ENCODE results near the gene TMEM41A. TPM values are rescaled to one million over a fixed set of nuclear protein-coding genes. Genes with fewer than 3 reads are reported as not detected.
"Not testable (repeated sequence)": the region's sequence is repeated elsewhere in the genome, so short reads cannot be mapped to it uniquely, and the experiment has no call there.

TMEM41A gene
- total RNA-seq, 1 donor from 2014 or later, result 15.9 TPM

DNA sequence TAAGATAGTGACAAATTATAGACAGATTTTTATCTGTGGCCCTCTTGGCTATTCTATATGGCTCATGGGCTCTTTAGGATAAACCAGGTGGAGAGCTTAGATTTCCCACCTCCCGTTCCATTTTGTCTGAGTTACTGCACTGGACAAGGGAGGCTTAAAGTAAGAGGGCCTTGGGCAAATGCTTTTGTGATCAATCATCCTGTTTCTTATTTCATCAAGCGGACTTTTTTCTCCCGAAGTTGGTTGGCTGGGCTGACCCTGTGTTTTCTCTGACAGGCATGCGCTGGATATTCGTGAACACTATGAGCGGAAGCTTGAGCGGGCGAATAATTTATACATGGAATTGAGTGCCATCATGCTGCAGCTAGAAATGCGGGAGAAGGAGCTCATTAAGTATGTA, 33.4 kb downstream of the TMEM41A start:
- TF ChIP-seq, protein P1, sequence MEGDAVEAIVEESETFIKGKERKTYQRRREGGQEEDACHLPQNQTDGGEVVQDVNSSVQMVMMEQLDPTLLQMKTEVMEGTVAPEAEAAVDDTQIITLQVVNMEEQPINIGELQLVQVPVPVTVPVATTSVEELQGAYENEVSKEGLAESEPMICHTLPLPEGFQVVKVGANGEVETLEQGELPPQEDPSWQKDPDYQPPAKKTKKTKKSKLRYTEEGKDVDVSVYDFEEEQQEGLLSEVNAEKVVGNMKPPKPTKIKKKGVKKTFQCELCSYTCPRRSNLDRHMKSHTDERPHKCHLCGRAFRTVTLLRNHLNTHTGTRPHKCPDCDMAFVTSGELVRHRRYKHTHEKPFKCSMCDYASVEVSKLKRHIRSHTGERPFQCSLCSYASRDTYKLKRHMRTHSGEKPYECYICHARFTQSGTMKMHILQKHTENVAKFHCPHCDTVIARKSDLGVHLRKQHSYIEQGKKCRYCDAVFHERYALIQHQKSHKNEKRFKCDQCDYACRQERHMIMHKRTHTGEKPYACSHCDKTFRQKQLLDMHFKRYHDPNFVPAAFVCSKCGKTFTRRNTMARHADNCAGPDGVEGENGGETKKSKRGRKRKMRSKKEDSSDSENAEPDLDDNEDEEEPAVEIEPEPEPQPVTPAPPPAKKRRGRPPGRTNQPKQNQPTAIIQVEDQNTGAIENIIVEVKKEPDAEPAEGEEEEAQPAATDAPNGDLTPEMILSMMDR (IDR thresholded peaks at IDR 0.05), result no peak
- H3K9me3 Mint-ChIP-seq (ENCODE audit: low read depth), result no peaks in the 10 kb centered on the region
- DNase-seq (ENCODE audit: low spot score), result no peak
- H3K27me3 Mint-ChIP-seq (ENCODE audit: low read depth), result no peaks in the 10 kb centered on the region
- no peak overlapping the region for H3K27ac Mint-ChIP-seq (ENCODE audit: unreplicated experiment)
- no peaks in the 10 kb centered on the region for H3K4me1 Mint-ChIP-seq (ENCODE audit: low read depth)
- no peak overlapping the region for H3K4me3 Mint-ChIP-seq (ENCODE audit: unreplicated experiment)
- H3K36me3 Mint-ChIP-seq (ENCODE audit: low read depth), result peaks cover 32% of the 10 kb centered on the region

DNA sequence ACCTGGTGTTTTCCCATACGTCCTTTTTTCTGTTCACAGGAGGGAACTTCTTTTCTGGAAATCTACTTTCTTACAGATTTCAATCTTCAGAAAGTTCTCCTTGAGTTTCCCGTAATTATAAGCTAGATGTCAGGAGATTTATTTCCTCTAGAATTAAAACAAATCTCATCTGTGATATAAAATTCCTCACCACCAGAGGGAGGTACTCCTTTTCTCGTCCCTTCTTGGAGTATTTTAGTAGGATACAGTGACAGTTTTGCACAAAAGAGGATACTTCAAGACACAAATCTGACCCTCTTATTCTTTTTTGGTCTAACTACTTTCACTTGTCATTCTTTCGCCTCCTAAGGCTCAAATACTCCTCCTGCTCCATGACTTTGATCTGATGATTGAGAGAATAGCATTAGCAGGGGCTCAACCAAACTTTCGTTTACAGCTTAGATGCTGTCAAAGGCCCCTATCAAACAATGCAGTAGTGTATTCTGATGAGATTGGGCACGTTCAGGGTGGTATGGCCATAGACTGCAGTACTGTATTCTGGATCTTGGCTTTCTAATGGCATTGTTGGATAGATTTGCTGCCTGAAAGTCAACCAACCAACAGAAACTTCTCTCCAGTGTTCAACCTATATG, 38.0 kb downstream of the TMEM41A start:
- H3K4me1 Mint-ChIP-seq (ENCODE audit: low read depth), result no peaks in the 10 kb centered on the region
- no peak overlapping the region for H3K4me3 Mint-ChIP-seq (ENCODE audit: unreplicated experiment)
- H3K9me3 Mint-ChIP-seq (ENCODE audit: low read depth), result no peaks in the 10 kb centered on the region
- no peaks in the 10 kb centered on the region for H3K27me3 Mint-ChIP-seq (ENCODE audit: low read depth)
- H3K27ac Mint-ChIP-seq (ENCODE audit: unreplicated experiment), result no peak overlapping the region
- peaks cover 14% of the 10 kb centered on the region for H3K36me3 Mint-ChIP-seq (ENCODE audit: low read depth)
- no peak for DNase-seq (ENCODE audit: low spot score)
- TF ChIP-seq, protein P1 (IDR thresholded peaks at IDR 0.05), result peak; percentile 77

DNA sequence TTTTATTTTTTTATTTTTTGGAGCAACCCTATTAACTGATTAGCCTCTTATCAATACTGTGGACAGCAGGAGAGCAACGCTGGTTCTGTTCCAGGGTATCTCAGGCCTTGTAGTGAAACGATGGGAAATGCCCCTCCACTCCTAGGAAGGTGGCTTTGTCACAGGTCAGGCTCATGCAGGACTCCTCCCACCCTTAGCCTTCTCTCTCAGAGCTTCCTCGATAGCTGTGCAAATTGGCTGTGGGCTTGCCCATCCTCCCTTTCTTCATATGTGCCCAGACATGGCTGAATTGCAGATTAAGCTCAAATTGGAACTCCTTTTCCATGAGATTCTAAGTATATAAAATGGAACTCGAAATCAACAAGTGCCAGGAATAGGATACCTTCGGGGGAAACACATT, 38.5 kb downstream of the TMEM41A start:
- DNase-seq (ENCODE audit: low spot score), result no peak
- Mint-ChIP-seq H3K4me1 (ENCODE audit: low read depth) (no peaks in the 10 kb centered on the region), H3K36me3 (ENCODE audit: low read depth) (peaks cover 14% of the 10 kb centered on the region), H3K9me3 (ENCODE audit: low read depth) (no peaks in the 10 kb centered on the region), H3K4me3 (ENCODE audit: unreplicated experiment) (no peak overlapping the region), H3K27me3 (ENCODE audit: low read depth) (no peaks in the 10 kb centered on the region), H3K27ac (ENCODE audit: unreplicated experiment) (no peak overlapping the region)
- TF ChIP-seq, protein P1 (IDR thresholded peaks at IDR 0.05), result no peak

DNA sequence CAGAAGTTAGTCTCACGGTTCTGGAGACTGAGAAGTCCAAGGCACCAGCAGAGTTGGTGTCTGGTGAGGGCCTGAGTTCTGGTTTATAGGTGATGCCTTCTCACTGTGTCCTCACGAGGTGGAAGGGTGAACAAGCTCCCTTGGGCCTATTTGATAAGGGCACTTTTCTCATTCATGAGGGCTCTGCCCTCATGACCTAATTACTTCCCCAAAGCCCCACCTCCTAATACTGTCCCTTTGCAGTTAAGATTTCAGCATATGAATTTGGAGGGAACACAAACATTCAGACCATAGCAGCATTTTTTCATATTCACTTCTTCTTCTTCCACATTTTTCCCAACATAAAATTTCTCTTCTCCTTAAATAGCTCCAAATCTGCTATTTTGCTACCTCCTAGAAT, 41.5 kb downstream of the TMEM41A start:
- H3K4me1 Mint-ChIP-seq (ENCODE audit: low read depth), result no peaks in the 10 kb centered on the region
- no peak overlapping the region for H3K27ac Mint-ChIP-seq (ENCODE audit: unreplicated experiment)
- no peak for DNase-seq (ENCODE audit: low spot score)
- no peak overlapping the region for H3K4me3 Mint-ChIP-seq (ENCODE audit: unreplicated experiment)
- H3K36me3 Mint-ChIP-seq (ENCODE audit: low read depth), result peaks cover 8% of the 10 kb centered on the region
- no peaks in the 10 kb centered on the region for H3K27me3 Mint-ChIP-seq (ENCODE audit: low read depth)
- TF ChIP-seq, protein P1 (IDR thresholded peaks at IDR 0.05), result no peak
- H3K9me3 Mint-ChIP-seq (ENCODE audit: low read depth), result no peaks in the 10 kb centered on the region

DNA sequence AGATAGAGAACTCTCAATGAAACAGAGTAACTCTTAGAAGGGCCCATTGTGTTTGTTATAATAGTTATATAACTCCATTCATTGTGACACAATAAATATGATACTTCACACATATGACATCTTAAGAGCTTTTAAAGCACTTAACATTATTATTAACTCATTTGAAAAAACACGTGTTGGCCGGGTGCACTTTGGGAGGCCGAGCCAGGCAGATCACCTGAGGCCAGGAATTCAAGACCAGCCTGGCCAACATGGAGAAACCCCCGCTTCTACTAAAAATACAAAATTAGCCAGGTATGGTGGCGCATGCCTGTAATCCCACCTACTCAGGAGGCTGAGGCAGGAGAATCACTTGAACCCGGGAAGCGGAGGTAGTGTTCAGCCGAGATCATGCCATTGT, 47.4 kb downstream of the TMEM41A start:
- H3K27me3 Mint-ChIP-seq (ENCODE audit: low read depth); DNase-seq (ENCODE audit: low spot score); H3K36me3 Mint-ChIP-seq (ENCODE audit: low read depth); H3K9me3 Mint-ChIP-seq (ENCODE audit: low read depth); H3K4me3 Mint-ChIP-seq (ENCODE audit: unreplicated experiment); H3K27ac Mint-ChIP-seq (ENCODE audit: unreplicated experiment); H3K4me1 Mint-ChIP-seq (ENCODE audit: low read depth): not testable (repeated sequence)

DNA sequence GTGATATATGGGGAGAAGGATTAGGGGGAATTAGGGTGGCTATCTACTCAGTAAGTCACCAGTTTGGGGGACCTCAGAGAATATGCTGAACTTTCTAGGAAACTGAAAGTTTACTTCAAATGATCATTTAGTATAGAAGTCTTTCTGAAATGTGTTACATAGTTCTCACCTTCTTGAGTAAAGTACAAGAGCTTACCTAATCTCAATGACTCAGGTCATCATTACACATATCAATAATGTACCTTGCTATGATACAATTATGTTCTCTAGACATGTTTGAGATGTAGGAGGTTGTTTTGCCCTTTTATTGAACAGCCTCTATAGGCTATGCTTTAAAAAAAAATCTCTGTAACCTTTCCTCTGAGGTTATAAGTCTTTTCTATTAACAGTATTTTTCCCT, 50.7 kb downstream of the TMEM41A start:
- Mint-ChIP-seq H3K4me1 (ENCODE audit: low read depth) (no peaks in the 10 kb centered on the region), H3K4me3 (ENCODE audit: unreplicated experiment) (no peak overlapping the region), H3K27me3 (ENCODE audit: low read depth) (no peaks in the 10 kb centered on the region), H3K9me3 (ENCODE audit: low read depth) (no peaks in the 10 kb centered on the region), H3K36me3 (ENCODE audit: low read depth) (peaks cover 6% of the 10 kb centered on the region), H3K27ac (ENCODE audit: unreplicated experiment) (no peak overlapping the region)
- DNase-seq (ENCODE audit: low spot score), result no peak
- TF ChIP-seq, protein P1 (IDR thresholded peaks at IDR 0.05), result no peak

All from chondrocyte (in vitro differentiated cells).